ENCODE data around the gene ARID1B.

The ARID1B gene

DNA sequence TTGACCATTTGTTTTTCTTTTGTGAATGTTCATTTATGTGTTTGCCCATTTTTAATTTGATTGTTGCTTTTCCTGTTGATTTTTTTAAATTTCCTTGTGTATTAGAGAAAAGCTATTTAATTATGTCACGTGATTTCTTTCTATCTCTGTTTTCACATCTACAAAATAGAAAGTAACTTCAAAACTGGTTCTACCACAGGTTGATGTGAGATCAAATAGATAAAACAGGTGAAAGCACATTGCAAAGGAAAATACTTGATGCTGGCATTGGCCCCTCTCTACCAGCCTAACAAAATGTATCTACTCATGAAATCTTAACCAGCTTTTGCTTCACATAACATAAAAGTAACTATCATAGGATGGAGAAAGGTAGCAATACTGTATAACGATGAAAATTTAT lies 416.9 kb downstream of the ARID1B start:
- Histone ChIP-seq H3K9ac (ENCODE audit: low read depth, low read length) (no peak overlapping the region), H3K4me1 (ENCODE audit: control insufficient read depth, insufficient read depth, low read length) (peaks cover 10% of the 10 kb centered on the region), H3K27me3 (ENCODE audit: control insufficient read depth, insufficient read depth, low read length) (no peaks in the 10 kb centered on the region), H3K36me3 (ENCODE audit: control insufficient read depth, insufficient read depth, low read length) (peaks cover 80% of the 10 kb centered on the region), H3K27ac (ENCODE audit: low read depth, low read length) (no peak overlapping the region), H3K4me3 (ENCODE audit: low read depth, low read length) (no peak overlapping the region), H3K9me3 (ENCODE audit: control insufficient read depth, insufficient read depth, low read length) (no peaks in the 10 kb centered on the region)

DNA sequence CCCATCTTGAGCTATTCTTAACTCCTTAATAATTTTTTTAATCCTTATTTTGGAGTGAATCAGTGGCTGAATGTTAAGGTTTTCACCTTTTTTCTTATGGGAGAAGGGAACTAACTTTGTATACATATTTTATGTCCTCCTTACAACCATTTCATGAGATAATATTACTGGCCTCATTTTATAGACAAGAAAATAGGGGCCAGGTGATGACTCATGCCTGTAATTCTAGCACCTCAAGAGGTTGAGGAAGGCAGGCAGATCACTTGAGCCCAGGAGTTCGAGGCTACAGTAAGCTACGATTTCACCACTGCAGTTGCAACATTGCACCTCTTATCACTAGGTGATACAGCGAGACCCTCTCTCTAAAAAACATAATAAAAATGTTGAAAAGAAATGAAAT lies 417.5 kb downstream of the ARID1B start:
- peaks cover 10% of the 10 kb centered on the region for H3K4me1 ChIP-seq (ENCODE audit: control insufficient read depth, insufficient read depth, low read length)
- H3K36me3 ChIP-seq (ENCODE audit: control insufficient read depth, insufficient read depth, low read length): peaks cover 76% of the 10 kb centered on the region

DNA sequence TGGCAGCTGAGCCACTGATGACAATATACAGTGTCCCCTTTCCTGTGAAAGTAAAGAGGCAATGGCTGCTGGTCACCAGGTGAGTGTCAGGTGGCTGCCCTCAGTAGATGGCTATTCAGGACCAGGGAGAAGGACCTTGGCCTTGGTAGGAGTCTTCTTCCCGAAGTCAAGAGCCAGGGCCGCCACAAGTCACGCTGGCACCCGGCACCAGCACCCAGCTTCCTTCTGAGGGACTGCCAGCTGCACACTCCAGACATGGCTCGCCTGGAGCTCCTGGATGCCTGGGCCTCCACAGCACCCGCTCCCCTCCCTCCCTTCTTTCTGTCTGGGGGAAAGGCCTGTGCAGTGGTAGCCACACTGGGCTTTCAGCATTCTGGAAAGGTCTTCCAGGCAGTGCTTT lies 419.2 kb downstream of the ARID1B start:
- Histone ChIP-seq H3K9ac (ENCODE audit: low read depth, low read length) (no peak overlapping the region), H3K4me1 (ENCODE audit: control insufficient read depth, insufficient read depth, low read length) (peaks cover 10% of the 10 kb centered on the region), H3K9me3 (ENCODE audit: control insufficient read depth, insufficient read depth, low read length) (no peaks in the 10 kb centered on the region), H3K27ac (ENCODE audit: low read depth, low read length) (no peak overlapping the region), H3K4me3 (ENCODE audit: low read depth, low read length) (no peak overlapping the region), H3K36me3 (ENCODE audit: control insufficient read depth, insufficient read depth, low read length) (peaks cover 75% of the 10 kb centered on the region), H3K27me3 (ENCODE audit: control insufficient read depth, insufficient read depth, low read length) (no peaks in the 10 kb centered on the region)

More for the DNA sequence above, 417.5 kb downstream of the ARID1B start:
- no peaks in the 10 kb centered on the region for H3K9me3 ChIP-seq (ENCODE audit: control insufficient read depth, insufficient read depth, low read length)
- no peak overlapping the region for H3K4me3 ChIP-seq (ENCODE audit: low read depth, low read length)
- no peaks in the 10 kb centered on the region for H3K27me3 ChIP-seq (ENCODE audit: control insufficient read depth, insufficient read depth, low read length)
- no peak overlapping the region for H3K27ac ChIP-seq (ENCODE audit: low read depth, low read length)
- no peak overlapping the region for H3K9ac ChIP-seq (ENCODE audit: low read depth, low read length)

DNA sequence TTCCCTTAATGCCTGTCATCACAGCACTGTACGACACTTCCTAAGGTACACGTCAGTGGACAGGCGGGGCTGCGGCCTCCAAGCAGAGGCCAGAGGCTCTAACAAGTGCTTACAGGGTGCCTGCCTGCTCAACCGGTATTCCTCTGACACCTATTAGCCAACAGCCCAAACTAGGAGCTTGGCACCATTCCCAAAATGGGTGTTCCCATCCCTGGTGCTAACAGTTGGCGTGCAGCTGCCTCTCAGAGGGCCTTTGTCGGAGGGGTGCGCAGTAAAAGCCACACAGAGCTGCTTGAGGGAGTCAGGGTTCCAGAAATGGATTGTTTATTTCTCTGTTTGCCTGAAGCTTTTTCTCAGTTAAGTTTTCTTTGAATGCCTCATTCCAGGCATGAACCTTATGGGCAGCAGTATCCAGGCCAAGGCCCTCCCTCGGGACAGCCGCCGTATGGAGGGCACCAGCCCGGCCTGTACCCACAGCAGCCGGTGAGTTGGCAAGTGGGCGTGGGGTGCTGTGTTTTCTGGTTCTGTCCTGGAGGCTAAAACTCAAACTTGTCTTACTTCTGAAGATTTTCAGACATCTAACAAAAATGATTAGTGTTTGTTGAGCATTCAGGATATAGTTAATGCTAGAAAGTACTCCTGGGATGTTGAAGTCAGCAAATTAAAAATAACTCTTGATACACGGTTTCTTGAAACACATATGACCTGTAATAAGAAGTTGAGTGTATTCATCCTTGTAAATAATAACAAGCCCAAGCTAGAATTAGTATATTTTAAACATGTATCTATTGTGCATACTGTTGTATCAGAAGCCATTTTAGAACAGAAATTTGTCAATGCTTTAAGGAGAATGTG lies 421.5 kb downstream of the ARID1B start:
- Histone ChIP-seq H3K4me3 (ENCODE audit: low read depth, low read length) (no peak overlapping the region), H3K27ac (ENCODE audit: low read depth, low read length) (no peak overlapping the region), H3K27me3 (ENCODE audit: control insufficient read depth, insufficient read depth, low read length) (no peaks in the 10 kb centered on the region), H3K9ac (ENCODE audit: low read depth, low read length) (no peak overlapping the region), H3K4me1 (ENCODE audit: control insufficient read depth, insufficient read depth, low read length) (peaks cover 7% of the 10 kb centered on the region), H3K9me3 (ENCODE audit: control insufficient read depth, insufficient read depth, low read length) (no peaks in the 10 kb centered on the region), H3K36me3 (ENCODE audit: control insufficient read depth, insufficient read depth, low read length) (peaks cover 76% of the 10 kb centered on the region)

DNA sequence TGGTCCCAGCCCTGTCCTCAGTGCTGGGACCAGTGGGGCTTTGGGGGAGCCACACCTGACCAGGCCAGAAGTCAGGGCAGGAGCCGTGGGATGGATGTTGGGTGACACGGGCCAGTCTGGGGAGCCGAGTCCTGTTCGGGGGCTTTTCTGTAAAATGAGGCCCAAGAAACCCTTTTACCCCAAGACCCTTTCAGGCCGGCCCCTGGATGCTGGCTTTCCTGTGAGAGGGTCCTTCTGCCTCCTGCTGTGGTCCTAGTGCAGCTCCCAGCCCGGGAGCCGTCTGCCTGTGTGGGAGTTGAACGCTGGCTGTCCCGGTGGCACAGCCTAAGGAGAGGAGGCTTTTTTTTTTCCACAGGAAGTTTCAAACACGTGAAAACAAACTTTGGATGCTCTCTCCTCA lies 422.9 kb downstream of the ARID1B start:
- Histone ChIP-seq H3K36me3 (ENCODE audit: control insufficient read depth, insufficient read depth, low read length) (peaks cover 86% of the 10 kb centered on the region), H3K27me3 (ENCODE audit: control insufficient read depth, insufficient read depth, low read length) (no peaks in the 10 kb centered on the region), H3K9ac (ENCODE audit: low read depth, low read length) (no peak overlapping the region), H3K9me3 (ENCODE audit: control insufficient read depth, insufficient read depth, low read length) (no peaks in the 10 kb centered on the region), H3K4me3 (ENCODE audit: low read depth, low read length) (no peak overlapping the region), H3K27ac (ENCODE audit: low read depth, low read length) (no peak overlapping the region), H3K4me1 (ENCODE audit: control insufficient read depth, insufficient read depth, low read length) (no peaks in the 10 kb centered on the region)

DNA sequence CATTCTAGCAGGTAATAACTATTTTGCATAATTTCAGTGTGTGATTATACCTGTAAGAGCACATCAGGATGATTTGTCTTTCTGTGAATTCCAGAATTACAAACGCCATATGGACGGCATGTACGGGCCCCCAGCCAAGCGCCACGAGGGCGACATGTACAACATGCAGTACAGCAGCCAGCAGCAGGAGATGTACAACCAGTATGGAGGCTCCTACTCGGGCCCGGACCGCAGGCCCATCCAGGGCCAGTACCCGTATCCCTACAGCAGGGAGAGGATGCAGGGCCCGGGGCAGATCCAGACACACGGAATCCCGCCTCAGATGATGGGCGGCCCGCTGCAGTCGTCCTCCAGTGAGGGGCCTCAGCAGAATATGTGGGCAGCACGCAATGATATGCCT lies 423.4 kb downstream of the ARID1B start:
- Histone ChIP-seq H3K36me3 (ENCODE audit: control insufficient read depth, insufficient read depth, low read length) (peaks cover 84% of the 10 kb centered on the region), H3K4me1 (ENCODE audit: control insufficient read depth, insufficient read depth, low read length) (no peaks in the 10 kb centered on the region), H3K9me3 (ENCODE audit: control insufficient read depth, insufficient read depth, low read length) (no peaks in the 10 kb centered on the region), H3K27ac (ENCODE audit: low read depth, low read length) (no peak overlapping the region), H3K27me3 (ENCODE audit: control insufficient read depth, insufficient read depth, low read length) (no peaks in the 10 kb centered on the region), H3K4me3 (ENCODE audit: low read depth, low read length) (no peak overlapping the region), H3K9ac (ENCODE audit: low read depth, low read length) (no peak overlapping the region)

DNA sequence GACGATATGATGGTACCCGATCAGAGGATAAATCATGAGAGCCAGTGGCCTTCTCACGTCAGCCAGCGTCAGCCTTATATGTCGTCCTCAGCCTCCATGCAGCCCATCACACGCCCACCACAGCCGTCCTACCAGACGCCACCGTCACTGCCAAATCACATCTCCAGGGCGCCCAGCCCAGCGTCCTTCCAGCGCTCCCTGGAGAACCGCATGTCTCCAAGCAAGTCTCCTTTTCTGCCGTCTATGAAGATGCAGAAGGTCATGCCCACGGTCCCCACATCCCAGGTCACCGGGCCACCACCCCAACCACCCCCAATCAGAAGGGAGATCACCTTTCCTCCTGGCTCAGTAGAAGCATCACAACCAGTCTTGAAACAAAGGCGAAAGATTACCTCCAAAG lies 423.9 kb downstream of the ARID1B start:
- Histone ChIP-seq H3K4me1 (ENCODE audit: control insufficient read depth, insufficient read depth, low read length) (no peaks in the 10 kb centered on the region), H3K4me3 (ENCODE audit: low read depth, low read length) (no peak overlapping the region), H3K36me3 (ENCODE audit: control insufficient read depth, insufficient read depth, low read length) (peaks cover 83% of the 10 kb centered on the region), H3K27me3 (ENCODE audit: control insufficient read depth, insufficient read depth, low read length) (no peaks in the 10 kb centered on the region), H3K9ac (ENCODE audit: low read depth, low read length) (no peak overlapping the region), H3K9me3 (ENCODE audit: control insufficient read depth, insufficient read depth, low read length) (no peaks in the 10 kb centered on the region), H3K27ac (ENCODE audit: low read depth, low read length) (no peak overlapping the region)

DNA sequence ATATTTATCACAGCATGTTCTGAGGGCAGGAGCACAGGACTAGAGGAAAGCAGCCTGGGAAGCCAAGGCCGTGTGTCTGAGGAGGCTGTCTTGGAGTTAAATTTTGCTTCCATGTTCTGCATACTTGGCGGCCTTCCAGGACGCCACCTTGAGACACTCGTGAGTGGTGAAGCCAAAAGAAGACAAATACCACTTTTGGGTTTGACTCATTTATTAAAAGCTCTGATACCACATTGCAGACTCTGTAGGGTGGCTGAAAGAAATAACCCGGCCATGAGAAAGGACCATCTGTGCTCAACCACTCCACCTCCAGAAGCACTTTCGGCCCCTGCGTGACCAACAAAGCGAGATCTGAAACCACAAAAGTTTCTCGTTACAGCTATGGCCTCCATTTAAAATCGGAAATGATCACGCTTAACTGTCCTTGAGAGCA lies 426.1 kb downstream of the ARID1B start:
- no peak overlapping the region for H3K4me3 ChIP-seq (ENCODE audit: low read depth, low read length)
- H3K9ac ChIP-seq (ENCODE audit: low read depth, low read length): no peak overlapping the region
- no peaks in the 10 kb centered on the region for H3K4me1 ChIP-seq (ENCODE audit: control insufficient read depth, insufficient read depth, low read length)
- H3K9me3 ChIP-seq (ENCODE audit: control insufficient read depth, insufficient read depth, low read length): no peaks in the 10 kb centered on the region
- H3K27me3 ChIP-seq (ENCODE audit: control insufficient read depth, insufficient read depth, low read length): no peaks in the 10 kb centered on the region
- peaks cover 83% of the 10 kb centered on the region for H3K36me3 ChIP-seq (ENCODE audit: control insufficient read depth, insufficient read depth, low read length)
- no peak overlapping the region for H3K27ac ChIP-seq (ENCODE audit: low read depth, low read length)

DNA sequence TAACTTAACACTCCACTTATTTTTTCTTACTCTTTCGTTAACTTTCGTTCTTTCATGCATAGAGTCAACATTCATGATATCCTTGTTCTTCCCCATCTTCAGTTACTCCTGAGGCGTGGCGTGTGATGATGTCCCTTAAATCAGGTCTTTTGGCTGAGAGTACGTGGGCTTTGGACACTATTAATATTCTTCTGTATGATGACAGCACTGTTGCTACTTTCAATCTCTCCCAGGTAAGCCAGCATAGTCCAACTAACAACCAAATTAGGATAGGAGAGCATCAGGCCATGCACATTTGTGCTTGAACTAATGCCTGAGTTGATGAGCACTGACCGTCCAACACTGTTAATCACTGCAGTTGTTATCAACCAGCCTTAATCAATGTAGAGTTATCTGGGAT lies 426.6 kb downstream of the ARID1B start:
- Histone ChIP-seq H3K4me3 (ENCODE audit: low read depth, low read length) (no peak overlapping the region), H3K4me1 (ENCODE audit: control insufficient read depth, insufficient read depth, low read length) (no peaks in the 10 kb centered on the region), H3K9ac (ENCODE audit: low read depth, low read length) (no peak overlapping the region), H3K36me3 (ENCODE audit: control insufficient read depth, insufficient read depth, low read length) (peaks cover 82% of the 10 kb centered on the region), H3K27me3 (ENCODE audit: control insufficient read depth, insufficient read depth, low read length) (no peaks in the 10 kb centered on the region), H3K27ac (ENCODE audit: low read depth, low read length) (no peak overlapping the region), H3K9me3 (ENCODE audit: control insufficient read depth, insufficient read depth, low read length) (no peaks in the 10 kb centered on the region)

DNA sequence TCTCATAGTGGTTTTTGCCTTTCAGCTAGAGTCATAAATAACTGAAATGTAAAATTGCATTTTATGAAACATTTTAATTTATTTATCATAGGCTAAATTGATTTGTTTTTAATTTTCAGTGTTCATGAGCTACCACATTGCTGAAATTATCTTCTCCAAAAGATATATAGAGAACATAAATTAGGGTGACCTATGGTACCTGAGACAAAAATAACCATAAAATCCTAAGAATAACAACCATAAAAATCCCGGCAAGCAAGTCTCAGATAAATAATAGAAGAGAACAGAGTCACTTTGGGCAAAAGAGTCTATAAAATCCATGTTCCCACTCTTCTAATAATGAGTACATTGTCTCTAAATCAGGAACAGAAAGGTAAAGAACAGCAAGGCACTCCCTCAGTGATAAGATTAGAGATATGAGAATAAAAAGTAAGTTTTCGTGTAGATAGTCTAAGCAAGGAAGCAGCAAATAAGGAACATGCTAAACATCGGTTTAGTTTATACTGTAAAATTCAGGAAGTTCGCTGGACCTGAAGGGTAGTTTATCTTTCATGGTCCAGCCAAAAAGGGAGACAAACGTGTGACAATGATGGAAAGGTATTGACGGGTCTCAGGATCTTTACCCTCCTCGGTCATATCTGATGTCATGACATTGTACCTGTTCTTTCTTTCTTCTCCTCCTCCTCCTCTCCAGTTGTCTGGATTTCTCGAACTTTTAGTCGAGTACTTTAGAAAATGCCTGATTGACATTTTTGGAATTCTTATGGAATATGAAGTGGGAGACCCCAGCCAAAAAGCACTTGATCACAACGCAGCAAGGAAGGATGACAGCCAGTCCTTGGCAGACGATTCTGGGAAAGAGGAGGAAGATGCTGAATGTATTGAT lies 428.5 kb downstream of the ARID1B start:
- Histone ChIP-seq H3K4me3 (ENCODE audit: low read depth, low read length) (no peak overlapping the region), H3K9me3 (ENCODE audit: control insufficient read depth, insufficient read depth, low read length) (no peaks in the 10 kb centered on the region), H3K36me3 (ENCODE audit: control insufficient read depth, insufficient read depth, low read length) (peaks cover 67% of the 10 kb centered on the region), H3K27me3 (ENCODE audit: control insufficient read depth, insufficient read depth, low read length) (no peaks in the 10 kb centered on the region), H3K27ac (ENCODE audit: low read depth, low read length) (no peak overlapping the region), H3K9ac (ENCODE audit: low read depth, low read length) (no peak overlapping the region), H3K4me1 (ENCODE audit: control insufficient read depth, insufficient read depth, low read length) (no peaks in the 10 kb centered on the region)

DNA sequence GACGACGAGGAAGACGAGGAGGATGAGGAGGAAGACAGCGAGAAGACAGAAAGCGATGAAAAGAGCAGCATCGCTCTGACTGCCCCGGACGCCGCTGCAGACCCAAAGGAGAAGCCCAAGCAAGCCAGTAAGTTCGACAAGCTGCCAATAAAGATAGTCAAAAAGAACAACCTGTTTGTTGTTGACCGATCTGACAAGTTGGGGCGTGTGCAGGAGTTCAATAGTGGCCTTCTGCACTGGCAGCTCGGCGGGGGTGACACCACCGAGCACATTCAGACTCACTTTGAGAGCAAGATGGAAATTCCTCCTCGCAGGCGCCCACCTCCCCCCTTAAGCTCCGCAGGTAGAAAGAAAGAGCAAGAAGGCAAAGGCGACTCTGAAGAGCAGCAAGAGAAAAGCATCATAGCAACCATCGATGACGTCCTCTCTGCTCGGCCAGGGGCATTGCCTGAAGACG lies 429.2 kb downstream of the ARID1B start:
- no peaks in the 10 kb centered on the region for H3K9me3 ChIP-seq (ENCODE audit: control insufficient read depth, insufficient read depth, low read length)
- no peak overlapping the region for H3K27ac ChIP-seq (ENCODE audit: low read depth, low read length)
- H3K9ac ChIP-seq (ENCODE audit: low read depth, low read length): no peak overlapping the region
- no peaks in the 10 kb centered on the region for H3K27me3 ChIP-seq (ENCODE audit: control insufficient read depth, insufficient read depth, low read length)
- H3K4me1 ChIP-seq (ENCODE audit: control insufficient read depth, insufficient read depth, low read length): no peaks in the 10 kb centered on the region
- H3K4me3 ChIP-seq (ENCODE audit: low read depth, low read length): no peak overlapping the region
- H3K36me3 ChIP-seq (ENCODE audit: control insufficient read depth, insufficient read depth, low read length): peaks cover 60% of the 10 kb centered on the region
